ENCODE results near the gene PLA2G6.

- TF ChIP-seq CTCF (IDR thresholded peaks at IDR 0.05; ENCODE audit: borderline replicate concordance, extremely low read depth, low read length, poor library complexity, severe bottlenecking) (no peak), EZH2 (IDR thresholded peaks at IDR 0.05; ENCODE audit: borderline replicate concordance, low read depth, low read length, severe bottlenecking) (no peak)
These were observed 110.0 kb downstream of the PLA2G6 start for GRCh38 chr22:38071421-38072321.
